GM21360 (cell line): ENCODE data around the gene EPS8L2.

Experiments
- ATAC-seq: cut with Tn5 transposase; IDR thresholded peaks from one replicate; pipeline ENCODE4 v1.9.1; 2021; ENCODE audit warnings: mild to moderate bottlenecking, moderate library complexity; ENCODE audit not compliant: unreplicated experiment

Gene EPS8L2

GRCh38 chr11:748007-748359, 42.0 kb downstream of the EPS8L2 start:
- ATAC-seq = peak; percentile 21

- ATAC-seq = no peak
Observed at GRCh38 chr11:749731-750130, 43.7 kb downstream of the EPS8L2 start.

- ATAC-seq = no peak
Observed at GRCh38 chr11:760236-760635, 54.2 kb downstream of the EPS8L2 start.

- no peak for ATAC-seq
Observed at GRCh38 chr11:761526-762108, 55.6 kb downstream of the EPS8L2 start.

GRCh38 chr11:762421-763072, 56.5 kb downstream of the EPS8L2 start:
- ATAC-seq = no peak

GRCh38 chr11:763073-763463, 57.0 kb downstream of the EPS8L2 start:
- no peak for ATAC-seq

- no peak for ATAC-seq
Observed at GRCh38 chr11:763549-764321, 57.7 kb downstream of the EPS8L2 start.

GRCh38 chr11:764322-765024, 58.4 kb downstream of the EPS8L2 start:
- ATAC-seq = no peak

- ATAC-seq = no peak
Observed at GRCh38 chr11:765025-765801, 59.2 kb downstream of the EPS8L2 start.

GRCh38 chr11:765802-766091, 59.7 kb downstream of the EPS8L2 start:
- ATAC-seq = no peak

GRCh38 chr11:766106-766935, 60.3 kb downstream of the EPS8L2 start:
- ATAC-seq = no peak

- no peak for ATAC-seq
Observed at GRCh38 chr11:766936-767210, 60.8 kb downstream of the EPS8L2 start.

- no peak for ATAC-seq
Observed at GRCh38 chr11:767238-767637, 61.2 kb downstream of the EPS8L2 start.

GRCh38 chr11:769887-770641, 64.0 kb downstream of the EPS8L2 start:
- ATAC-seq = no peak

- ATAC-seq = no peak
Observed at GRCh38 chr11:770642-771616, 64.9 kb downstream of the EPS8L2 start.

- ATAC-seq = no peak
Observed at GRCh38 chr11:771617-772204, 65.7 kb downstream of the EPS8L2 start.

GRCh38 chr11:772429-773390, 66.7 kb downstream of the EPS8L2 start:
- ATAC-seq = no peak
